IPS DF 4.7 (cell line): ENCODE measurements around the gene NEK5.

Source experiments
- DNase-seq: peaks from one replicate; pipeline ENCODE4 v3.0.0-alpha.2; 2013; ENCODE audit warnings: low spot score; ENCODE audit errors: extremely low read depth

The NEK5 gene

GRCh38 chr13:51988988-51989618, 139.8 kb downstream of the NEK5 start:
- DNase-seq: no peak
